Heart left ventricle (tissue), 13 donors: ENCODE measurements around the gene CFAP46.
"Not testable (repeated sequence)": the region's sequence is repeated elsewhere in the genome, so short reads cannot be mapped to it uniquely, and the experiment has no call there.

Source experiments
- CTCF ChIP-seq, 12 donors: fragments of 200-600 bp; sonication (generic) in 4 of 12; IDR thresholded peaks; one replicate each; pipeline versions ENCODE4 v1.5.0 to v1.8.0; 2018 to 2022; ENCODE audit warnings: antibody characterized with exemption in 12 of 12, mild to moderate bottlenecking in 5 of 12
- POLR2A ChIP-seq, 2 donors: fragments of 450-650 bp; IDR thresholded peaks; one replicate each; pipeline ENCODE4 v1.6.1; 2017; ENCODE audit warnings: antibody characterized with exemption in 2 of 2, mild to moderate bottlenecking in 2 of 2, moderate library complexity in 2 of 2
- donor health status: ischemic (EF 13 %, LVEDD 7.1; RV severe dilation, severe dysfunction).
- donor health status: DM: no; HTN: yes; CAD: no.
- donor health status: DM: no; HTN: no; CAD: no.
- donor health status: ischemic (EF 25% LVEDD 6.9; RV normal size, moderate dysfunction).
- donor health status: ischemic (EF 25% LVEDD 5.7; RV mildly dilated, moderate dysfunction).
- donor health status: ischemic (EF 35%, LVEDD 5.7; RV mildly dilated, moderate dysfunction).
- donor health status: nonischemic (EF 11% LVEDD 7.7; RV severe dilation, severe dysfunction).
- donor health status: DM: yes; HTN: yes; CAD: no.
- donor health status: PGD.
- donor health status: ischemic (EF 29% LVEDD 5.4; RV normal size, mild dysfunction).
- donor health status: nonischemic (EF 23%, LVEDD 6.1; RV moderate dilation, normal function).

GRCh38 chr10:132792099-132792498, 150.3 kb downstream of the CFAP46 start:
- not testable (repeated sequence) for TF ChIP-seq CTCF, POLR2A (IDR thresholded peaks at IDR 0.05)
